ENCODE measurements around the gene TRPC3. TPM values are rescaled to one million over a fixed set of nuclear protein-coding genes. Genes with fewer than 3 reads are reported as not detected.

The TRPC3 gene
- total RNA-seq, 2 experiments from 2014 or later, result 0.50 TPM; not detected in 1

DNA sequence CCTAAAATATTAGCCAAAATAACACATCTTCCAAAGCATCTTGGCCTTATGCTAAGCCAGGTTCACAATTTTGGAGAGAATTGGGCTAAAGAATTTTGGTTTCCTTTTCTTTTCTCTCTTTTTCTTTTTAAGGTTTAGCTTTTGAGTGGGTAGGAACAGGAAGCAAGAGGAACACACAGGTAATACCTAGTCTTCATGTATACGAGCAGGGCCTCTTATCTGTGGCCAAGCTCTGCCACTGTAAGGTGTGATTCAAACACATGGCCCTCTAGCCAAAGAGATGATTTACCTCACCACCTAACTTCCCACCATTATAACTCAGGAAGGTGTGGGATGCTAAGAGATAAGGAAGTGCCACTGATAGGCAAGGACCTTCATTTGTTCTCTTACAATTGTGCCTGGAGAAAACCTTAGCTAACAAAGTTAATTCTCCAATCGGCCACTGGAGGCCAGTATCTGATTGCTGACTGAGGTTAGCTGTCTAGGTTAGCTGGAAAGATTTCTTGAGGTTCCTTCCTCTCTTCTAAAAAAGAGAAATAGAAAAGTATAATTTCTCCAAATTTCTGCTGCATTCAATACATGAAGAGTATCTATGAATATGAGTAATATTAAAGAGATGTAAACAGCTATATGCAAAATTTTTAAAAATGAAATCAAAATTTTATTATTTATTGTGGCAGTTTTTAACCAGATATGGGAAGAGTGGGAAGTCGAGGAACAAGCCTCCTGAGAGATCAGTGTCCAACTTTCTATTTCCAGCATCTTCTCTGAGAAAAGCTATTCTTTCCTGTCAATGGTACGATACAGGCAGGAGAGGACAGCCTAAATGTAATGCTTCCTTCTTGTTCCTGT is 51.5 kb downstream of the TRPC3 start:
- ChIA-PET POLR2A (interaction anchor here (0.6 to 1.2 kb wide), 3 partner anchors 15 to 130 kb away, joined by 3 read pairs; no protein-coding TSS in a partner anchor), CTCF (ENCODE audit: unreplicated experiment) (interaction anchor here (0.8 to 1.3 kb wide), 3 partner anchors 10 to 678 kb away, joined by 3 to 6 read pairs (median 4); no protein-coding TSS in a partner anchor)
- H4K20me1 ChIP-seq (ENCODE audit: insufficient read depth, low read length), result no peaks in the 10 kb centered on the region
- no peak overlapping the region for H3K4me2 ChIP-seq (ENCODE audit: low read length)
- no peaks in the 10 kb centered on the region for H3K9me3 ChIP-seq (ENCODE audit: low read length)
- no peak for TF ChIP-seq EZH2phosphoT487 (IDR thresholded peaks at IDR 0.05; ENCODE audit: borderline replicate concordance, low read depth, low read length)
- TF ChIP-seq, protein P1, sequence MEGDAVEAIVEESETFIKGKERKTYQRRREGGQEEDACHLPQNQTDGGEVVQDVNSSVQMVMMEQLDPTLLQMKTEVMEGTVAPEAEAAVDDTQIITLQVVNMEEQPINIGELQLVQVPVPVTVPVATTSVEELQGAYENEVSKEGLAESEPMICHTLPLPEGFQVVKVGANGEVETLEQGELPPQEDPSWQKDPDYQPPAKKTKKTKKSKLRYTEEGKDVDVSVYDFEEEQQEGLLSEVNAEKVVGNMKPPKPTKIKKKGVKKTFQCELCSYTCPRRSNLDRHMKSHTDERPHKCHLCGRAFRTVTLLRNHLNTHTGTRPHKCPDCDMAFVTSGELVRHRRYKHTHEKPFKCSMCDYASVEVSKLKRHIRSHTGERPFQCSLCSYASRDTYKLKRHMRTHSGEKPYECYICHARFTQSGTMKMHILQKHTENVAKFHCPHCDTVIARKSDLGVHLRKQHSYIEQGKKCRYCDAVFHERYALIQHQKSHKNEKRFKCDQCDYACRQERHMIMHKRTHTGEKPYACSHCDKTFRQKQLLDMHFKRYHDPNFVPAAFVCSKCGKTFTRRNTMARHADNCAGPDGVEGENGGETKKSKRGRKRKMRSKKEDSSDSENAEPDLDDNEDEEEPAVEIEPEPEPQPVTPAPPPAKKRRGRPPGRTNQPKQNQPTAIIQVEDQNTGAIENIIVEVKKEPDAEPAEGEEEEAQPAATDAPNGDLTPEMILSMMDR (conservative IDR thresholded peaks at IDR 0.05; ENCODE audit: low read length), result peak; percentile 92
- H3K4me3 ChIP-seq (ENCODE audit: low read depth, low read length, poor library complexity, severe bottlenecking), result no peak overlapping the region
- intact Hi-C loops (cut with micrococcal nuclease; ENCODE audit: unreplicated experiment), result loop anchor here (1.0 to 10.0 kb wide), 3 partner anchors 103 to 814 kb away; no protein-coding TSS in a partner anchor
- no peak overlapping the region for H3K27ac ChIP-seq (ENCODE audit: low read depth, low read length, poor library complexity, severe bottlenecking)
- no TSS peak for BruUV-seq (replicated peaks)
- H2AFZ ChIP-seq (ENCODE audit: low read length), result peak overlapping the region; percentile 86; the same call in 1 of the 2 replicates
- no peaks in the 10 kb centered on the region for H3K36me3 ChIP-seq (ENCODE audit: insufficient read depth, low read length)
- H3K4me1 ChIP-seq (ENCODE audit: insufficient read depth, low read length, poor library complexity, severe bottlenecking), result no peaks in the 10 kb centered on the region
- no peaks in the 10 kb centered on the region for H3K79me2 ChIP-seq (ENCODE audit: insufficient read depth, low read depth, low read length)
- H3K9me2 ChIP-seq (ENCODE audit: insufficient read depth, low read length), result no peaks in the 10 kb centered on the region
- DNase-seq (ENCODE audit: low spot score), result peak; percentile 65

DNA sequence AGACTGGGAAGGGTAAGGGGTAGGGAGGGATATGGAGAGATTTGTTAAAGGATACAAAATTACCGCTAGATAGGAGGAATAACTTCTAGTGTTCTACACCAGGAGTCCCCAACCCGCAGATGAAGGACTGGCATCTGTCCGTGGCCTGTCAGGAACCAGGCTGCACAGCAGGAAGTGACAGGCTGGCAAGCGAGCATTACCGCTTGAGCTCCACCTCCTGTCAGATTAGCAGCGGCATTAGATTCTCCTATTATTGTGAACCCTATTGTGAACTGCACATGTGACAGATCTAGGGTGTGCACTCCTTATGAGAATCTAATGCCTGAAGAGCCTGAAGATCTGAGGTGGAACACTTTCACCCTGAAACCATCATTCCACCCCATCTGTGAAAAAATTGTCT is 53.7 kb downstream of the TRPC3 start:
- Histone ChIP-seq H3K27ac (ENCODE audit: low read depth, low read length, poor library complexity, severe bottlenecking) (no peak overlapping the region), H3K4me2 (ENCODE audit: low read length) (peak overlapping the region; percentile 19; the same call in 1 of the 2 replicates), H3K9me3 (ENCODE audit: low read length) (no peaks in the 10 kb centered on the region), H3K36me3 (ENCODE audit: insufficient read depth, low read length) (no peaks in the 10 kb centered on the region), H2AFZ (ENCODE audit: low read length) (peak overlapping the region; percentile 32; the same call in 1 of the 2 replicates), H3K4me1 (ENCODE audit: insufficient read depth, low read length, poor library complexity, severe bottlenecking) (no peaks in the 10 kb centered on the region), H4K20me1 (ENCODE audit: insufficient read depth, low read length) (no peaks in the 10 kb centered on the region), H3K4me3 (ENCODE audit: low read depth, low read length, poor library complexity, severe bottlenecking) (no peak overlapping the region), H3K9me2 (ENCODE audit: insufficient read depth, low read length) (no peaks in the 10 kb centered on the region), H3K79me2 (ENCODE audit: insufficient read depth, low read depth, low read length) (no peaks in the 10 kb centered on the region)
- CTCF ChIA-PET (ENCODE audit: unreplicated experiment), result no interaction called here
- TF ChIP-seq, protein P1 (conservative IDR thresholded peaks at IDR 0.05; ENCODE audit: low read length), result no peak
- no peak for TF ChIP-seq EZH2phosphoT487 (IDR thresholded peaks at IDR 0.05; ENCODE audit: borderline replicate concordance, low read depth, low read length)
- POLR2A ChIA-PET, result no interaction called here
- intact Hi-C loops (cut with micrococcal nuclease; ENCODE audit: unreplicated experiment), result no loop called here
- DNase-seq (ENCODE audit: low spot score), result peak; percentile 19
- BruUV-seq (replicated peaks), result no TSS peak

DNA sequence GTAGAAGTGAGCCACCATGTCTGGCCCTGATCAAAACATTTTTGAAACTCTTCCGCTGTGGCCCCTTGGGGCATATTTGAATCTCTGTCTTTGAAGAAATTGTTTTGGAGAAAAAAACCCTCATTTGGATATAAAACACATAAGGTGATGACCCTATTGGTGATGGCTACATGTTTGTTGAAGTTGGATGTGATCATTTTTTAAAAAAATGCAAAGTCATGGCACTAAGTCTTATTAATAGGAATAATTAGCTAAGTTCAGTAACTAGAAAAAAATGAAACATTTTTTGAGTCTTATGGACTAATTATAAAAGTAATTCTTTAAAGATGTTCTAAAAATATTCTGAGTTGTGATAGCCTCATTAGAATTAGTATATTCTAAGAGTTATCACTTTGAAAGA is 63.7 kb downstream of the TRPC3 start:
- no peak overlapping the region for H2AFZ ChIP-seq (ENCODE audit: low read length)
- POLR2A ChIA-PET, result interaction anchor here (0.6 kb wide), 1 partner anchor 145 kb away, joined by 3 read pairs; no protein-coding TSS in a partner anchor
- CTCF ChIA-PET (ENCODE audit: unreplicated experiment), result no interaction called here

More for the DNA sequence above, 63.7 kb downstream of the TRPC3 start:
- intact Hi-C loops (cut with micrococcal nuclease; ENCODE audit: unreplicated experiment), result no loop called here
- no peaks in the 10 kb centered on the region for H3K4me1 ChIP-seq (ENCODE audit: insufficient read depth, low read length, poor library complexity, severe bottlenecking)
- H4K20me1 ChIP-seq (ENCODE audit: insufficient read depth, low read length), result no peaks in the 10 kb centered on the region
- no peak overlapping the region for H3K27ac ChIP-seq (ENCODE audit: low read depth, low read length, poor library complexity, severe bottlenecking)
- no peaks in the 10 kb centered on the region for H3K36me3 ChIP-seq (ENCODE audit: insufficient read depth, low read length)
- H3K79me2 ChIP-seq (ENCODE audit: insufficient read depth, low read depth, low read length), result no peaks in the 10 kb centered on the region
- no TSS peak for BruUV-seq (replicated peaks)
- H3K9me2 ChIP-seq (ENCODE audit: insufficient read depth, low read length), result no peaks in the 10 kb centered on the region
- H3K4me2 ChIP-seq (ENCODE audit: low read length), result no peak overlapping the region
- TF ChIP-seq, protein P1 (conservative IDR thresholded peaks at IDR 0.05; ENCODE audit: low read length), result no peak
- no peak for TF ChIP-seq EZH2phosphoT487 (IDR thresholded peaks at IDR 0.05; ENCODE audit: borderline replicate concordance, low read depth, low read length)
- no peak for DNase-seq (ENCODE audit: low spot score)
- no peaks in the 10 kb centered on the region for H3K9me3 ChIP-seq (ENCODE audit: low read length)
- no peak overlapping the region for H3K4me3 ChIP-seq (ENCODE audit: low read depth, low read length, poor library complexity, severe bottlenecking)

Data from OCI-LY7 (cell line).